ENCODE results near the gene EMSY.
A peak's percentile ranks its signal among the peaks of the same experiment; 100 is the strongest.
"Not testable (repeated sequence)": the region's sequence is repeated elsewhere in the genome, so short reads cannot be mapped to it uniquely, and the experiment has no call there.

Gene EMSY

DNA sequence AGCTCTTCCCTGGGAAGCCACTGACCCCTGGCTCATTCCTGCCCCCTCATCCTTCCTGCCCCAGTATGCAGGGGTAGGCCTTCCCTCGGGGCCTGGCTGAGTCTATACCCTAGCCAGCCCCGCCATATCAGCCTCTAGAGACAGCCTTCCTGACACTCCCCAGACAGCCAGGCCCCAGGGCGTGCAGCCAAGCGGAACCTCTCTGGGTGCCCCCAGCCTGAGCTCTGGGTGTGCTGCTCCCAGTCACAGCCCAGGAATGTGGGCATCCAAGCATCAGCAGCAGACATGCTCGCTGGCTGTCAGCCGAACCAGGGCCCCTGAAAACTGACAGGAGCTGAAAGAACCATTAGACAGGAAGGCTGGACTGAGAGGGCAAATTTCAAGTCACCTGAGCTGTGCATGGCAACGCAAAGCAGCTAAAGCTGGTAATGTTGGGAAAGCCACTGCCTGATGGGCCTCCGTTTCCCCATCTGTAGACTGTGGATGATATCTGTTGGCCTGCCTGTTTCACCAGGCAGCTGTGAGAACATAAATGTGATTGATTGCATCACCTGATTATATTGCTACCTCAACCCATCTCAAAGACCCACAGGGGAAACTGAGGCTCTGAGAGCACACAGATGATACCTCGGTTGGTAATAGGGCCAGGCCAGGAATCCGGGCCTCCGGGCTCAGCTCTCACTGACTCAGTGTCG, 132.6 kb downstream of the EMSY start:
- DNase-seq: no peak

DNA sequence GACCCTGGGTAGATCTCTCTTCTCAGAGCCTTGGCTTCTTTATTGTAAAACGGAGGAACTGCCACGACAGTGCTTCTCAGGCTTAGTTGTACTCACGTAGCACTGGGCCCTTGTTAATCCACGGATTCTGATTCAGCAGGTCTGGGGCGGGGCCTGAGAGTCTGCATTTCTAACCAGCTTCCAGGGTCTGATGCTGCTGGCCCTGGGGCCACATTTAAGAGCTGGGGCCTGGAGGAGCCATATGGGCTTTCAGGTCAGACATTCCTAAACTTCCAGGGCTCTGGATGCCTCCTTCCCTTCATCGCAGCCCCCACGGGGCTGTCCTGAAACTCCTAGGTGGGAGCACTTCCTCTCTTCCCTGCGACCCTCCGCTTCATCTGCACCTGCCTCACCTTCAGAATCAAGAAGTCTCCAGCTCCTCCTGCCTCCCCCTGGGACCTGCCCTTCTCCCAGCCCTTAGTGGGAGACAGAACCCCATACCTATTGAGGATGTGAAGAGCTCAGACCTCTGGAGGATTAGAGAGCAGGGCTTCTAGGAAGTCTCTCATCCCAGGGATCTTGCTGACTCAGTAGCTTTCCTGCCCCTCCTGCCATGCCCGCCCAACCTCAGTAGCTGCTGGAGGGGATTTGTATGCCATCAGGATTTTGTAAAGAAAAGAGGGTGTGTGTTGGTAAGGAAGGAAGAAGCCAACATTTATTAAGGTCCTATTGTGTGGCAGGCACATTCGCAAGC, 133.3 kb downstream of the EMSY start:
- DNase-seq: no peak

- no peak for DNase-seq
Measured at GRCh38 chr11:76578654-76579055, 133.8 kb downstream of the EMSY start.

- DNase-seq: no peak
Measured at GRCh38 chr11:76579056-76579751, 134.4 kb downstream of the EMSY start.

GRCh38 chr11:76579752-76580151, 134.9 kb downstream of the EMSY start:
- DNase-seq: no peak

DNA sequence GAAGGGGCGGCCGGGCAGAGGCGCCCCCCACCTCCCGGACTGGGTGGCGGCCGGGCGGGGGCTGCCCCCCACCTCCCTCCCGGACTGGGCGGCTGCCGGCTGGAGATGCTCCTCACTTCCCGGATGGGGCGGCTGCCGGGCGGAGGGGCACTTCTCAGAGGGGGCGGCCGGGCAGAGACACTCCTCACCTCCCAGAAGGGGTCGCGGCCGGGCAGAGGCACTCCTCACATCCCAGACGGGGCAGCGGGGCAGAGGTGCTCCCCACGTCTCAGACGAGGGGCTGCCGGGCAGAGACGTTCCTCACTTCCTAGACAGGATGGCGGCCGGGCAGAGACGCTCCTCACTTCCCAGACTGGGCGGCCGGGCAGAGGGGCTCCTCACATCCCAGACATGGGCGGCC, 137.7 kb downstream of the EMSY start:
- not testable (repeated sequence) for DNase-seq

GRCh38 chr11:76587820-76588454, 143.1 kb downstream of the EMSY start:
- DNase-seq: no peak

DNA sequence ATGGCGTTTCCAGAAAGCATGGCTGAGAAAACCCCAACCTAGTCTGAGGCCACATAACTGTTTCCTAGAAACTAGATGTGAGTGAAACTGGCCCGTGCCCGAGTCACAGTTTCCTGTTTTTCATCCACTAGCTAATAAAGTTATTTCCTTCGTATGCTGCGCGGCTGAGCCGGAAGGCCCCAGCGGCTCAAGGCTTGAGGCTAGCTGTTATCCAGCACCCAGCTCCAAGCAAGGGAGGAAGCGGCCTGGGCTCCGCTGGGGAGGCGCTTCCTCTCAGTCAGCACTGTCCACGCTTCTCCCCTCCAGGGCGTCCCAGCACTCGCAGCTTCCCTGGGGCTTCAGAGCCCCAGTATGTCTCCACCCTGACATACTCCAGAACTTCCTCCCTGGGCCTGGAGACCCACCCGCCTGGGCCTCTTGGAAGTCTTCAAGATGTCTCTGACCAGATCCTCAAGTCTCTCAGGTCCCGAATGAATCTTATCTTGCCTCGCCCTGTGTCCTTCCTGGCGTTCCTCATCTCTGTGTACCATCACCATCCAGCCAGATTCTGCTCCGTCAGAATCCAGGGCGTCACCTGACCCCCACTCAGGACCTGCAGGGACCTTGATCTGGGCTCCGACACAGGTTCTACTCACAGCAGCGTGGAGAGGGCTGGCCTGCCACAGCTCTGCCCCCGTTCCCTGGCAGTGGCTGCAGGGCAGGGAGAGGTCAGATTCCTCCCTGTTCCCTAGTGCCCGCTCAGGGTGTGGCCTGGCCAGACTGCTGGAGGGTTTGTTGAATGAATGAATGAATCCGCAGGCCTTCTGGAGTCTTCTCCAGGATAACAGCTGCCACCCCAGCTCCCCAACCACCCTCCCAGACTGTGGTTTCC, 143.9 kb downstream of the EMSY start:
- DNase-seq: no peak

DNA sequence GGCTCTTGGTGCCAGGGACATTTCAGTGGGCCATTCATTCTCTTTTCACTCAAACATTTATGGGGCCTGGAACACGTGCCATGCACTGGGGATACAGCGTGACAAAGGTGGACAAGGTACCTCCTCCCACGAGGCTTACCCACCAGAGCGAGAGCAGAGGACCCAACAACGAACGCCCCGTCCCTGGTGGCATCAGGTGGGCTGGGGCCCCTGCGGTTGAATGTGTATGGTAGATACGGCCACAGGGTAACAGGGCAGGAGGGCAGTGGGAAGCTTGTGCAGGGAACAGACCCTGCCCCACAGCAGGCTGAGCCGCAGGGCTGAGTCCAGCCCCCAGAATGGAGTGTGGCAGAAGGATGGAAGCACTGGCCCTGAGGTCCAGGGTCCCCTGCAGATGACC, 144.7 kb downstream of the EMSY start:
- no peak for DNase-seq

DNA sequence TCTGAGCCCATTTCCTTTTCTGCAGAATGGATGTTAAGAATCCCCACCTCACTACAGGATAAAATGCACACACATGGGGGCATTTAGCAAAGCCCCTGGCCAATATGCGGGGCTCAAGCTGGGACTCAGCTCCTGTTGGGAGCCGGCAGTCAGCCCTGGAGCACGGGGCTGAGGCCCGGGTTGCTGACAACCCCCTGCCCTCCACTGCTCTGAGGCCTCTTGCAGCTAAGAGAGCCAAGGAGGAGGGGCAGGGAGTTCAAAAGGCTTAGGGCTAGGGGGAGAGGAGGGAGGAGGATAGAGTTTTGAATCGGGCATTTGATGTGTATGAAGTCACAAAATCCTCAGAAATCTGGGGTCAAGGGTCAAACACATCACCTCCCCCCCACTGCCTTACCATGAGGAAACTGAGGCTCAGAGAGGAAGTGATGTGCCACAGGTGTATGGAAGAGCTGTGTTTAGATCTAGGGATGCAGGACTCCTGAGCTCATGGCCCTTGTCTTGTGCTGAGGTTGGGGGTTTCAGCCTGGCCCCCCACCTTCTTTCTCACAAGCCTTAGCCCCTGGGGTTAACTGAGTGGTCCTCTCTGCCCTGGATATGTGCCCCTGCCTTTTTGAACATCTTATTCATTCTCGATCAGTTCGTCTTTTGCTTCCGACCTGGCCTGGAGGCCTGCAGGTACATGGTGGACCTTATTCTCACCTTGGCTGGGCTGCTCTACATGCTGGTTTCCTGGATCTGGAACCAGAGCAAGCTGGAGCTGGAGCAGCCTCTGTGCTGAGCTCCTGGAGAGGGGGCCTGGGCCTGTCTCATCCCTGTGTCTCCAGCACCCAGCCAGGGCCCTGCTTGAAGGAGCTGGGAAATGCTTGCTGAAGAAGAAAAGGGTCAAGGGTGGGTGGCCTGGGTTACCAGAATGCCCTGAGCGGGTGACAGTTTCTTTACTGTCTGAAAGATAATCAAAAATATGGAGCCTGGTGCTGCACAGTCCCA, 145.4 kb downstream of the EMSY start:
- no peak for DNase-seq

DNA sequence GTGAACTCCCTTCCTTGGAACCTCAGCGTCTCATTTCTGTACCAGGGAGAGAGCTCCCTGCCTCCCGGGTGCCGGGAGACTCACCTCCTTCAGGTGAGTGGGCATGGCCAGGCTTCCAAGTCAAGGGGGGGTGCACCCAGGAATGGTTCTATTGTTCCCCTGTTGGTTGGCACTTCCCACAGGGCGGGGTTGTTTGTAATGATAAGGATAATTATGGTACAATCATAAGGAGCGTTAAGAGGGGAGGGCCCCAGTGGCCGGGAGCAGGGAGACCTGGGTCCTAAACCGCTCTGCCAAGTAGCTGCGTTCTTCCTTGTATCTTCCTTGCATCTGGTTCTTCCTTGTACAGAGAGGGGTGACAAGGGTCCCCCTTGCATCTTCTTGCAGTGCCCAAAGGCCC, 146.6 kb downstream of the EMSY start:
- no peak for DNase-seq

DNA sequence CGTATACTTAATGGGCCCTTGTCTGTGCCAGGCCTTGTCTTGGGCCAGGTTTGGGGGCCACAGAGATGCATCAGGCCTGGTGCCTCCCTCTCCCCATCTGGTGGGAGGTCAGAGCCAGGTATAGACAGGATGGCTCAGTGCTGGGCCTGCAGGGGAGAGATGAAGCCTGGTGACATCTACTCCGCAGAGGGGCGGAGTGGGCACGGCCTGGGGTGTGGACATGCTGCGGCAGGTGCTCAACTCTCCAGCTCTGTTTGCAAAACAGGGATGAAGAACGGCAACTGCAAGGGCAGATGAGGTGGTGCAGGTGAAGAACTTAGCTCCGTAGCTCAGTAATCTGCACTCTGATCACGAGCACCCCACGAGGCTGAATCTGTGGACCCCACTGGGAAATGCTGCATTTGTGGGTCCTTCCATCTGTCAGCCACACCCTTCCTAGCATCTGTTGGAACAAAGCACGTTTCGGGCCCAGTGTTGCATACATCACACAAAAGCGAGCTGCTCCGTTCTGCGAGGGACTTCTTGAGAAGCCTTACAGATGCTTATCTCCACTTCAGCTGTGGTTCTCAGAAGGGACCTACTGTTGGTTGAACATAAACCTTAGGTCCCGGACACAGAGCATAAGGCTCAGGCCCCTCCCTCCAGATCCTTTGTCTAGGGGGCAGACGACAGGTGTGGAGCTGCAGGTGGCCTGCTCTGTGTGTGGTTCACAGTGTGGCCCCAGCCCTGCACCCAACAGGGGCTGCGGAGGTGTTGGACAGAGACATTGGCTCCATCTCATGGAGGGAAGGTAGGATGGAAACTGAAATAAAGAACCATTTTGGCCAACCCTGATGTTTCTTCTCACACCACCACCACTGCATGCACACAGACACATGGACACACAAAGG, 147.5 kb downstream of the EMSY start:
- DNase-seq: no peak

DNA sequence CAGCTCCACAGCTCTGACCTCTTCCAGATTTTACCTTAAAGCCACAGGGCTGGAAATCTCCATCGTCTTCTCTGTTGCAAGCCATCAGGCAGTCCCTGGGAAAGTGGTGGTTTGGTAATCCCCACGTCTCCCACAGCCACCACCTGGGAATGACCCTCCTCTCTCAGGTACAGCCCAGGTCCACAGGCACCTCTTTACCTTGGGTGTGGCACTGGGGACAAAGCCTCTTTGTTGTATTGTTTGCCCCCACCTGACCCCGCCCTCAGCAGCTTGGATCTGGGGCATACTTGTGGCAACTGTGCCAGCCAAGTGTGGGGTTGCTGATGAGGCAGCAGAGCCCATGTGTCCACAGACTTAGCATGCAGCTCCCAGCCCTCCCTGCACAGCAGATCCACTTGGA, 148.1 kb downstream of the EMSY start:
- no peak for DNase-seq

DNA sequence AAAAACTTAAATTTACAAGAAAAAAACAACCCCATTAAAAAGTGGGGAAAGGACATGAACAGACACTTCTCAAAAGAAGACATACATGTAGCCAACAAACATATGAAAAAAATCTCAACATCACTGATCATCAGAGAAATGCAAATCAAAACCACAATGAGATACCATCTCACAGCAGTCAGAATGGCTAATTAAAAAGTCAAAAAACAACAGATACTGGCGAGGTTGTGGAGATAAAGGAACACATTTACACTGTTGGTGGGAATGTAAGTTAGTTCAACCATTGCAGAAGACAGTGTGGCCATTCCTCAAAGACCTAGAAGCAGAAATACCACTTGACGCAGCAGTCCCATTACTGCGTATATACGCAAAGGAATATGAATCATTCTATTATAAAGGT, 150.3 kb downstream of the EMSY start:
- not testable (repeated sequence) for DNase-seq

DNA sequence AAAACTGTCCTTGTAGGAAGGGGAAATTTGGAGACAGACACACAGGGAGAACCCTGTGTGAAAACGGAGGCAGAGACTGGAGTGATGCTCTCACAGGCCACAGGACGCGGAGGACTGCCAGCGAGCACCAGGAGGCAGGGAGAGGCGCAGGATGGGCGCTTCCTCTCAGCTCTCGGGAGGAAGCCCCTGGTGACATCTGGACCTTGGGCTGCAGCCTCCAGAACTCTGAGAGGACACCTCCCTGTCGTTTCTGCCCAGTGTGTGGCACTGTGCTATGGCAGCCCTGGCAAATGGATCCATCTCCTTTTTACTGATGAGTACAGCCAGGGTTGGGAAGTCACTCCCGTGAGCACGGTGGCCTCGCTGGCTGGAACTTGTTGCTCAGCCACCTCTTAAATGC, 151.8 kb downstream of the EMSY start:
- DNase-seq: no peak

DNA sequence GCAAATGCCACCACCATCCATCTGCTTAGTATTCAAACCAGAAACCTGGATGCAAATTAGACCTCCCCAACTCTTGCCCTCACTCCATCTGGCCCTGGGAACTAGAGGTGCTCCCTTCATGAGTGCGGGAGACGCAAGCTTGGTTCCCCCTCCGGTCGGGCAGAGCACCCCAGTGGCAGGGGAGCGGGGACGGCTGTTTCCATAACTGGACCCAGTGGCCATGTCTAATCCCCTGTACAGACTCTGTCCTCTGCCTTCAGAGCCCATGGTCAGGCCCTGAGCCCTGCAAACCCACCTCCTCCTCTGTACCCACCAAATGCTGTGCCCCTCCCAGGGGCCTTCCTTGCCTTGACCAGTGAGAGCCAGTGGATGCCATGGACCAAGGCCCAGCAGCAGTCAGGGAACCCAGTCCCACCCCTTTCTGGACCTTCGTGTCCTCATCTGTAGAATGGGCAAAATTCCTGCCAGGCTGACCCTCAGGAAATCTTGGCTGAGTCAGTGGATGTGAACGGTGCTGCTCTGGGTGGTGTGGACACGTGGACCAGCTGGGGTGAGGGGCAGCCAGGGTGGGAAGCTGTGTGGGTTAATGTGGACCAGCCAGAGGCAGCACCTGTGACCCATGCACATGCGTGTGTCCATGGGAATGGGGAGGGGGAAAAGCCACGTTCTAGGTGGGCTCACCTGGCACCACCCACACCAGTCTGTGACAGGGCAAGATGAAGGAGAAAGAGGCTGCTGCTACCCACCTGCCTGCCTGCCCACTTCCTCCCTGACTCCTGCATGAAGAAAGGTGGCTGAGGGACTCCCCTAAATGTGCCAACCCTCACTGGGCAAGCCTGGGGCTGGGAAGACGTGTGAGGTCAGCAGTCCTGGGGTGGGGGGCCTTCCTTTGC, 153.0 kb downstream of the EMSY start:
- DNase-seq: no peak

DNA sequence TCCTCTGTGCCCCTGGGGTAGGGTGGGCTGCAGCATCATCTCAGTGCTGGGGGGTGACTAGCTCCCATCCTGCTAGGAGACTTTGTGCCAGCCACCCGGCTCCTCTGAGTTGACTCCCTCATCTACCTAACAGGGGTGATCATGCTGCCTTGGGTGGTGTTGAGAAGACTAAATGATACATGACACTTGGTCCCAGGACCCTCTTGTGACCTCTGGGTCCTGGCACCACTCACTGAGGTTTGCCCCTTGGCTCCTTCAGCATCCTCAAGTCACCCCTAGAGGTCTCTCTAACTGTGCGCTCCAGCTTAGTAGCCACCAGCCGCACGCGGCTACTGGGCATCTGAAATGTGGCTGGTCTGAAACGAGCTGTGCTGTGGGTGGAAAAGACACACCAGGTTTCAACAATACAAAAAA, 153.6 kb downstream of the EMSY start:
- DNase-seq: peak in 1 of 2 experiments; percentile 13

- no peak for DNase-seq
Measured at GRCh38 chr11:76599041-76600013, 154.5 kb downstream of the EMSY start.

All from NCI-H1930 (cell line).